ENCODE results near the gene CMTM8. TPM values are rescaled to one million over a fixed set of nuclear protein-coding genes. Genes with fewer than 3 reads are reported as not detected.

Gene CMTM8
- total and polyA plus RNA-seq, 10 of the 15 experiments (the other 5 are each of a cell fraction or from before 2014, with no cell fraction given) = 0.11 to 0.23 TPM; not detected in 8

GRCh38 chr3:32245200-32245599 lies 6.7 kb downstream of the CMTM8 start:
- Histone ChIP-seq H3K4me2 (ENCODE audit: control insufficient read depth, insufficient read depth) (no peak overlapping the region), H3K36me3 (ENCODE audit: control insufficient read depth in 2 of 2, insufficient read depth in 2 of 2, low read length in 1 of 2) (no peaks in the 10 kb centered on the region), H3K4me3 (no peak overlapping the region), H3K27ac (ENCODE audit: control insufficient read depth, insufficient read depth) (no peak overlapping the region), H3K27me3 (replicated peaks in 1 of 2; ENCODE audit: control insufficient read depth in 2 of 2, insufficient read depth in 2 of 2, low read length in 1 of 2) (no peaks in the 10 kb centered on the region; a peak in 1 of 4 replicates), H2AFZ (ENCODE audit: control insufficient read depth, low read depth, low read length) (no peak overlapping the region), H3K9ac (ENCODE audit: control insufficient read depth, insufficient read depth, low read length) (no peak overlapping the region), H4K20me1 (ENCODE audit: control insufficient read depth, insufficient read depth) (no peaks in the 10 kb centered on the region), H3K79me2 (ENCODE audit: control insufficient read depth, insufficient read depth, low read length) (no peaks in the 10 kb centered on the region), H3K9me3 (replicated peaks; ENCODE audit: control insufficient read depth, insufficient read depth, low read length) (no peaks in the 10 kb centered on the region), H3K4me1 (ENCODE audit: control insufficient read depth, insufficient read depth, low read length) (no peaks in the 10 kb centered on the region)
- ChIA-PET RAD21 (ENCODE audit: unreplicated experiment) (no interaction called here), CTCF (no interaction called here), POLR2A (no interaction called here), SMC1A (ENCODE audit: uncharacterized antibody, unreplicated experiment) (no interaction called here)
- ATAC-seq (no peak), FAIRE-seq (no peak), DNase-seq (ENCODE audit: low read depth, low spot score) (no peak)
- in situ Hi-C loops (cut with MboI) (no loop called here), intact Hi-C loops (cut with micrococcal nuclease; ENCODE audit: unreplicated experiment) (no loop called here)
- 2% methylated on average over 2 of the region's 2 CpGs for WGBS (ENCODE audit: insufficient coverage, insufficient replicate concordance, low lambda C conversion rate, missing lambda C conversion rate)
- no peak for TF ChIP-seq TCF12 (IDR thresholded peaks at IDR 0.05; ENCODE audit: low read depth, low read length)
- no peak for TF ChIP-seq HCFC1 (IDR thresholded peaks at IDR 0.05; ENCODE audit: low read length)
- TF ChIP-seq, protein P1, sequence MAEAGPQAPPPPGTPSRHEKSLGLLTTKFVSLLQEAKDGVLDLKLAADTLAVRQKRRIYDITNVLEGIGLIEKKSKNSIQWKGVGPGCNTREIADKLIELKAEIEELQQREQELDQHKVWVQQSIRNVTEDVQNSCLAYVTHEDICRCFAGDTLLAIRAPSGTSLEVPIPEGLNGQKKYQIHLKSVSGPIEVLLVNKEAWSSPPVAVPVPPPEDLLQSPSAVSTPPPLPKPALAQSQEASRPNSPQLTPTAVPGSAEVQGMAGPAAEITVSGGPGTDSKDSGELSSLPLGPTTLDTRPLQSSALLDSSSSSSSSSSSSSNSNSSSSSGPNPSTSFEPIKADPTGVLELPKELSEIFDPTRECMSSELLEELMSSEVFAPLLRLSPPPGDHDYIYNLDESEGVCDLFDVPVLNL (IDR thresholded peaks at IDR 0.05; ENCODE audit: low read depth, low read length) = no peak
- TF ChIP-seq ZNF384 (IDR thresholded peaks at IDR 0.05; ENCODE audit: borderline replicate concordance, low read depth, low read length) = no peak
- no TSS peak for BruUV-seq (replicated peaks)

DNA sequence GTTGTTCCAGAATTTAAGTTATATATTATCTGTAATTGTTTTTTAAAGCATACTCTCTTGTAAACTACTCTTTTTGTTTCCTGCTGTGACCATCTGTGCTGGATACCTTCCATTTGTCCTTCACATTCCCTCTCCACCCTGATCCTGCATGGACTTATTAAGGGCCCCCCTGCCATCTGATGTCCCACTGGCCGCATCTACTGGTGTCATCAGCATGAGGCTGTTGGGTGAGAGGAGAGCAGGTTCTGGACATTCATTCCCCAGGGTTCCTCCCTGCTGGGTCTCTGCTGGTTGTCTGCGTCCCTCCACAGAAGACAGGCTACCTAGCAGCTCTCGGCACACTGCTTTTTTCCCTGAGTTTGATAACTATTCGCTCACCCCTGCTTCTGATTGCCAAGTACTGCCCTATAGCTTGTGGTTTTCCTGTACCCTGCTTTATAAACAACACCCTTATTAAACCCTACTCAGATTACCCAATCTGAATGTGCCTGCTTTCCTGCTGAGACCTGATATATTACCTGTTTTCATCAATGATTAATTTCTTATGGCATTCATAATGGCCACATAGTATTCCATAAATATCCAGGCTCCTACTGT lies 7.7 kb downstream of the CMTM8 start:
- no peak for DNase-seq (ENCODE audit: low read depth, low spot score)
- 15% methylated on average over 4 of the region's 4 CpGs for WGBS (ENCODE audit: insufficient coverage, insufficient replicate concordance, low lambda C conversion rate, missing lambda C conversion rate)
- Histone ChIP-seq H3K4me1 (ENCODE audit: control insufficient read depth, insufficient read depth, low read length) (no peaks in the 10 kb centered on the region), H3K9me3 (replicated peaks; ENCODE audit: control insufficient read depth, insufficient read depth, low read length) (no peaks in the 10 kb centered on the region), H3K9ac (ENCODE audit: control insufficient read depth, insufficient read depth, low read length) (no peak overlapping the region), H4K20me1 (ENCODE audit: control insufficient read depth, insufficient read depth) (no peaks in the 10 kb centered on the region), H3K4me2 (ENCODE audit: control insufficient read depth, insufficient read depth) (no peak overlapping the region), H3K36me3 (ENCODE audit: control insufficient read depth in 2 of 2, insufficient read depth in 2 of 2, low read length in 1 of 2) (no peaks in the 10 kb centered on the region), H2AFZ (ENCODE audit: control insufficient read depth, low read depth, low read length) (no peak overlapping the region), H3K27ac (ENCODE audit: control insufficient read depth, insufficient read depth) (no peak overlapping the region), H3K4me3 (no peak overlapping the region), H3K79me2 (ENCODE audit: control insufficient read depth, insufficient read depth, low read length) (no peaks in the 10 kb centered on the region), H3K27me3 (replicated peaks in 1 of 2; ENCODE audit: control insufficient read depth in 2 of 2, insufficient read depth in 2 of 2, low read length in 1 of 2) (no peaks in the 10 kb centered on the region; a peak in 1 of 4 replicates)
- in situ Hi-C loops (cut with MboI) = no loop called here
- no TSS peak for BruUV-seq (replicated peaks)
- SMC1A ChIA-PET (ENCODE audit: uncharacterized antibody, unreplicated experiment) = no interaction called here
- no peak for ATAC-seq
- CTCF ChIA-PET = no interaction called here
- intact Hi-C loops (cut with micrococcal nuclease; ENCODE audit: unreplicated experiment) = no loop called here
- RAD21 ChIA-PET (ENCODE audit: unreplicated experiment) = no interaction called here
- POLR2A ChIA-PET = no interaction called here
- FAIRE-seq = no peak
- TF ChIP-seq TCF7 (IDR thresholded peaks at IDR 0.05; ENCODE audit: borderline replicate concordance) (no peak), USF2 (IDR thresholded peaks at IDR 0.05; ENCODE audit: borderline replicate concordance, low read depth, low read length) (no peak), RAD21 (IDR thresholded peaks at IDR 0.05; ENCODE audit: insufficient read depth, low read depth, low read length) (no peak), HDAC6 (IDR thresholded peaks at IDR 0.05; ENCODE audit: unreplicated experiment) (no peak), ASH2L (IDR thresholded peaks at IDR 0.05; ENCODE audit: borderline replicate concordance, low read depth) (no peak), EZH2 (IDR thresholded peaks at IDR 0.05; ENCODE audit: borderline replicate concordance, control insufficient read depth, low read depth, low read length) (no peak), MXI1 (IDR thresholded peaks at IDR 0.05; ENCODE audit: low read depth, low read length) (no peak), MYC (IDR thresholded peaks at IDR 0.05; ENCODE audit: insufficient read depth, insufficient read length, insufficient replicate concordance, low read length, severe bottlenecking) (no peak), CREM (IDR thresholded peaks at IDR 0.05; ENCODE audit: low read depth) (no peak)
- TF ChIP-seq, protein P2, sequence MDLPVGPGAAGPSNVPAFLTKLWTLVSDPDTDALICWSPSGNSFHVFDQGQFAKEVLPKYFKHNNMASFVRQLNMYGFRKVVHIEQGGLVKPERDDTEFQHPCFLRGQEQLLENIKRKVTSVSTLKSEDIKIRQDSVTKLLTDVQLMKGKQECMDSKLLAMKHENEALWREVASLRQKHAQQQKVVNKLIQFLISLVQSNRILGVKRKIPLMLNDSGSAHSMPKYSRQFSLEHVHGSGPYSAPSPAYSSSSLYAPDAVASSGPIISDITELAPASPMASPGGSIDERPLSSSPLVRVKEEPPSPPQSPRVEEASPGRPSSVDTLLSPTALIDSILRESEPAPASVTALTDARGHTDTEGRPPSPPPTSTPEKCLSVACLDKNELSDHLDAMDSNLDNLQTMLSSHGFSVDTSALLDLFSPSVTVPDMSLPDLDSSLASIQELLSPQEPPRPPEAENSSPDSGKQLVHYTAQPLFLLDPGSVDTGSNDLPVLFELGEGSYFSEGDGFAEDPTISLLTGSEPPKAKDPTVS (IDR thresholded peaks at IDR 0.05; ENCODE audit: low read depth, low read length) = no peak
